ENCODE measurements around the gene GNA14.
A peak's percentile ranks its signal among the peaks of the same experiment; 100 is the strongest.
"Not testable (repeated sequence)": the region's sequence is repeated elsewhere in the genome, so short reads cannot be mapped to it uniquely, and the experiment has no call there.

GNA14 gene

DNA sequence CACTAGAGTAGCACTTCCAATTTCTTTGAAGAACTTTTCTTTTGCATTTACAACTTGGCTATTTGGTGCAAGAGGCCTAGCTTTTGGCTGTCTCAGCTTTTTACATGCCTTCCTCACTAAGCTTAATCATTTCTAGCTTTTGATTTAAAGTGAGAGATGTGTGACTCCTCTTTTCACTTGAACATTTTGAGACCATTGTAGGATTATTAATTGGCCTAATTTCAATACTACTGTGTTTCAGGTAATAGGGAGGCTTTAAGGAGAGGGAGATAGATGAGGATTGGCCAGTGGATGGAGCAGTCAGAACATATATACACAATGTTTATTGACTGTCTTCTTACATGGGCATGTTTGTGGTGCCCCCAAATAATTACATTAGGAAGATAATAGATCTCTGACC lies 161.7 kb downstream of the GNA14 start:
- no peak for DNase-seq

DNA sequence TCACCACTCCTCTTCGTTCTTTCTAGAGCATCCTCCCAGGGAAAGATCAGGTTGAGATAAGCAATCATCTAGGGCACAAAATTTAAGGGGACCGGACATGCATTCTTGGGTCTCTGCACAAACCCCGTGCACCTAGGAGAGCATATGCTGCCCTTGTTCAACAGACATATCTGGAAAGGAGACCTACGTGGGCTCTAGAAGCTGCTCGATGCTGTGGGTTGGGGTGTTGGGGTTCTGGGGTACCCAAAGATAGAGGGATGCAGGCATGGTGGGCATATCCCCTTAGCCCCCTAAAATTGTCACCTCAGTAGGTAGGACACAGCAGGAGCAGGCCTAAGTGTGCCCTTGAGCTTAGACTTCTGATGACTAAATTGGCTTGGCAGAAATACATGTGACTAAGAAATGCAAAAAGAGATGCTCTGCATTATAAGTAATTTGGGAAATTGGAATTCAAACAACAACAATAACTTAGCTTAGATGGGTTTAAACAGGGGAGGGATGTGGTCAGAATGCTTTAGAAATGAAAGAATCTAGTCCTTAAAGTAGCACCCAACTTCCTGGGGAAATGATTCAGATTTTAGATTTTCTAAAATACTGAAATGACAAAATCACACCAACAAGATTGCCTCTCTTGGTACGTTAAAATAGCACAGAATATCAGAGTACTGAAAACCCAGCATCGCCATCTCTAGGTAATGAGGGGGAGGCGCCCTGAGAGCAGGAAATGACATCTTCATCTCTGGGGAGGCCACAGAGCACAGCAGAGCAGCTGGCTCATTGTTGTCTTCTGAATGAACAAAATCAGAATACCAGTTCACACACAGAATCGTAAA lies 172.3 kb downstream of the GNA14 start:
- DNase-seq = peak; percentile 46 to 48

- DNase-seq = no peak
Observed at GRCh38 chr9:77474936-77475335, 173.2 kb downstream of the GNA14 start.

- DNase-seq = no peak
Observed at GRCh38 chr9:77472646-77473045, 175.5 kb downstream of the GNA14 start.

GRCh38 chr9:77471572-77471971 lies 176.6 kb downstream of the GNA14 start:
- DNase-seq = no peak

- DNase-seq = no peak
Observed at GRCh38 chr9:77469515-77470231, 178.4 kb downstream of the GNA14 start.

GRCh38 chr9:77464661-77465060 lies 183.5 kb downstream of the GNA14 start:
- no peak for DNase-seq

DNA sequence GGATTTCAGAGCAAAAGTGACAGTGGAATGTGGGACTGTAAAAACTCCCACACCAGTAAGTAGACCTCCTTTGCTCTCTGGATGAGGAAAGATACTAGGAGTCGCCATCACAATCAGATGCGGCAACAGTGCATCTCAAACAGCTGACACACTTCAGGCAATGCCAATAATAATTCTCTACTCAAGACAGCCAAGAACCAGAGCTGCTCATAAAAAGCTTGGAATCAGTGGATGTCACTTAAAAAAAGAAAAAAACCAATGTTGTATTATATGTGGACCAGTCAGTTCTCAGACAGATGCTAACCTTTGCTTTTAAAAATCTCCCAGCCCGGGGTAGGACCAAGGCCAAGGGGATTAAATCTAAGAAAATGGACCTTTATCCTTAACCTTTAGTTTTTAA lies 185.0 kb downstream of the GNA14 start:
- no peak for DNase-seq

DNA sequence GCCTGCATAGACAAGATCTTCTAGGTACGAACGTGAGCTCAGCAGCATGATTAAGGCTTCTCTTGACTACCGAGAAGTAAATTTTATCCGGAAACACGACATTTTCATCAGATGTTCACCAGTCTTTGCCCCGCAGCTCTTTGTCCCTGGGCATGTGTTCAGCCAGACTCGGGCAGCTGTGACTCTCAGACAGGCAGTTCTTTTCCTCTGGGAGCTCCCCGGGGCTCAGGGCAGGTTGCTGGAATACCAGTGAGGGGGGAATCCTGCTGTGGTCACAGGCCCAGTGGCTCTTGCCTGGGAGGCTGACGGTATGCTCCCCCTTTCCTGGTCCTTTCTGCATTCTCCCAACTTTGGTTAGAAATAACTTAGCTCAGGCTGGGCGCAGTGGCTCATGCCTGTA lies 186.1 kb downstream of the GNA14 start:
- no peak for DNase-seq

DNA sequence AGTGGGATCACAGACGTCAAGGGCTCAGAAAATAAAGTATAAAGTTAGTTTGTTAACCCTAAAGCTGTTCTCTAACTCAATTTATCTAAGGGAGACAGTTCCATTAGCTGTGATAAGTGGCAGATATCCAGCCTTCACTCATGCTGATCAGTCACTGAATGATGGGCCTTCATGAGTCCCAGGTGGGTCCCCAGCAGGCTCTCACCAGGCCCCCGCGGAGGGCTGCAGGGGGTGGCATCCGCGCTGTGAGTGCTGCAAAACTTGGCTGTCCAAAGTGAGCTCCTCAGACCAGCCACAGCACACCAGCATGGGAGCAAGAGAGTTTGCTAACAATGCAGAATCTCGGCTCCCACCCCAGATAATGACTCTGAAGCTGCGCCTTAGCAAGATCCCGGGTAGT lies 187.2 kb downstream of the GNA14 start:
- DNase-seq = no peak

GRCh38 chr9:77457916-77458592 lies 190.1 kb downstream of the GNA14 start:
- DNase-seq = peak; percentile 67 to 69

DNA sequence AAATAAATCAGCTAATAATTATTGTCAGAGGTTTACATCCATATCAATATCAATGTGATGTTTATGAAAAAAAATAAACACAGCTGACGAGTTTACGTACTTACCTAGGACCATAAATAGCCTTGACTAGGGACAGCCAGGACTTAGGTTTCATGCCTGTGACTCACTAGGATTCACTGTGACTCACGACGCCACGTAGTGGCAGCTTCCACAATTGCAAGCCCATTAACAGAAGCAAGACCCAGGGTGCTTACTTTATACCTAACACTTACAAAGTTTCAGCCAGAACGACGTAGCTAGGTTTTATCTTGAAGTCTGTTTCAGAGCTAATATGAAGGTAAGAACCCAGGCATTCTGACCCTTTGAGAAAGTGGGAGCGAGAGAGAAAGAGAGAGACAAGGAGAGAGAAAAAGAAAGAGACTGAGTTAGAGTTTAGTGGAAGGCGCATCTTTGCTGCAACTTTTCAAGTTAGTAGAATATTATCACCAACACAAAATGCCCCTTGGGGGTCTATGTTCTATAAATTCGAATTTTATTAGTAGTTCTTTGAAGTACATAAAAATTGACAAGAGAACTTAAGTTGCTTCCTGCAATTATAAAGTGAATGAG lies 191.2 kb downstream of the GNA14 start:
- DNase-seq = peak; percentile 85 to 90

- DNase-seq = peak; percentile 26 to 54
Observed at GRCh38 chr9:77455312-77455927, 192.7 kb downstream of the GNA14 start.

DNA sequence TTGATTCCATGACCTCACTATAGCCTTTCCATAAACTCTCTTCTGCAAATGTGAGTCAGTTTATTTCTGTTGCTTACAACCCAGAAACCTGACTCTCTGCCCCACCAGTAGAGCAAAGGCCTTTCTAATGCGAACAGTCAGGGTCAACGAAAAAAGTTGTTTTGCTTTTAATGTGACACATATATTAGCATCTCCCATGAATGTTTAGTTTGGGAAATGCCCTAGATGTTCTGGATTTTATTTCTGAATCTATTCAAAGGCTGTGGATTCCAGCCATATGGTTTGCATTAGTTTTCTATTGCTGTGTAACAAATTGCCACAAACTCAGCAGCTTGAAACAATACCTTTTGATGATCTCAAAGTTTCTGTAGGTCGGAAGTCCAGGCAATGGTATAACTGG lies 193.5 kb downstream of the GNA14 start:
- DNase-seq = no peak

DNA sequence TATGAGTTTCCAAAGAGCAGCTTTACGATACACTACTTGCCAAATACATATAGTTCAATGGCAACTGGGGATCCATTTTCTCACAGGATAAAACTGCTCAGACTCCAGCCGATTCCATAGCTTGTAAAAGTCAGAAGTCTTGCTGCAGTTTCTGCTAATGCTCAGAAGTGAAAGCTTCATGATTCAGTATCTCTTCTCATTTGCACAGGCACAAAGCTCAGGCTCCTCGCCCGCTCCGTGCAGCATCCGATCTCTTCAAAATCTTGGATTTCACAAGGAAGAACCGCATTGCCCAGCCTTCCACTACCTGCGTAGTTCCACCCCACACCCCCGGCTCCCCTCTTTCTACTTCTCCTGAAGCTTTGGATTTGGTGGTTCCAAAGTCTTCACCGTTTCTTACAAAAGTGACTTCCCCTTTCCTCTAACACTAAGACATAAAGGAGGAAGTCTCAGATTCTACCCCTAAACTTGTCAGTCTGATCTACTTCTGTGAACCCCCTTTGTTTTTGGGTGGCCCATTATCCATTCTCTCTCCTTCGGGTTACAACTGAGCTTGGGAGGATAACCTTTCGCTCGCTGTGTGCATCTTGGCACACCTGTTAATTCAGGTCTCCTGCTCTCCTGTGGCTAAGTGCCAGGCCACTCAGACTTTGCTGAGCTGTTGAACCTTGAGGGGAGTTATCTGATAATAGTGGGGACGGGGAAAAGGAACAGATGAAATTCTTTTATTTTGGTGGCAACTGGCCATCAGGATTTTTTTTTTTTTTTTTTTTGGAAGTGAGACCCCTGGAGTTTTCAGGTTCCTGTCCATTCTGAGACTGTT lies 194.1 kb downstream of the GNA14 start:
- DNase-seq = no peak

- no peak for DNase-seq
Observed at GRCh38 chr9:77451507-77451906, 196.6 kb downstream of the GNA14 start.

- DNase-seq = no peak
Observed at GRCh38 chr9:77450085-77450475, 198.0 kb downstream of the GNA14 start.

GRCh38 chr9:77449240-77450084 lies 198.7 kb downstream of the GNA14 start:
- no peak for DNase-seq

DNA sequence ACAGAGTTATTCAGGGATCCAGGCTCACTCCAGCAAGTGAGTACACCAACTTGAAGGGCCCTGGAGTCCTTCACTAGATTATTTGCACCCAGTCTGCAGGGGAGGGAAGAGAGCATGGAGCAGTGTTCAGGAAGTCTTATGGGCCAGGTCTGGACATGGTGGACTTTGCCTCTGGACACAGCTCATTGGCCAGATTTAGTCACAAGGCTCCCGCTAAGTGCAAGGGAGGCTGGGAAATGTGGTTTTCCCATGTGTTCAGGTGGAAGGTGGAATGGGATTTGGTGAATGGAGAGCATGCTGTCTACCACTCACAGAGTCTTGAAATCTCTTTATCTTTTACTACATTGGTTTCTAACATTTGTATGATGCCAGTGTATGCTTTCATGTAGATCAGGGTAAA lies 200.5 kb downstream of the GNA14 start:
- no peak for DNase-seq

- DNase-seq = no peak
Observed at GRCh38 chr9:77442436-77442835, 205.7 kb downstream of the GNA14 start.

- DNase-seq = not testable (repeated sequence)
Observed at GRCh38 chr9:77441124-77441523, 207.0 kb downstream of the GNA14 start.
